ENCODE data around the gene IQGAP2. TPM values are rescaled to one million over a fixed set of nuclear protein-coding genes. Genes with fewer than 3 reads are reported as not detected.

The IQGAP2 gene
- total RNA-seq, 1 donor from 2014 or later = 4.0 TPM

- H3K36me3 ChIP-seq (ENCODE audit: control insufficient read depth, insufficient read depth, low read length) = no peaks in the 10 kb centered on the region
- DNase-seq (ENCODE audit: low read depth) = peak; percentile 87
- H3K4me3 ChIP-seq (ENCODE audit: low read depth, low read length) = no peak overlapping the region
- H3K27me3 ChIP-seq (ENCODE audit: control insufficient read depth, insufficient read depth, low read length) = no peaks in the 10 kb centered on the region
- TF ChIP-seq, protein P1, sequence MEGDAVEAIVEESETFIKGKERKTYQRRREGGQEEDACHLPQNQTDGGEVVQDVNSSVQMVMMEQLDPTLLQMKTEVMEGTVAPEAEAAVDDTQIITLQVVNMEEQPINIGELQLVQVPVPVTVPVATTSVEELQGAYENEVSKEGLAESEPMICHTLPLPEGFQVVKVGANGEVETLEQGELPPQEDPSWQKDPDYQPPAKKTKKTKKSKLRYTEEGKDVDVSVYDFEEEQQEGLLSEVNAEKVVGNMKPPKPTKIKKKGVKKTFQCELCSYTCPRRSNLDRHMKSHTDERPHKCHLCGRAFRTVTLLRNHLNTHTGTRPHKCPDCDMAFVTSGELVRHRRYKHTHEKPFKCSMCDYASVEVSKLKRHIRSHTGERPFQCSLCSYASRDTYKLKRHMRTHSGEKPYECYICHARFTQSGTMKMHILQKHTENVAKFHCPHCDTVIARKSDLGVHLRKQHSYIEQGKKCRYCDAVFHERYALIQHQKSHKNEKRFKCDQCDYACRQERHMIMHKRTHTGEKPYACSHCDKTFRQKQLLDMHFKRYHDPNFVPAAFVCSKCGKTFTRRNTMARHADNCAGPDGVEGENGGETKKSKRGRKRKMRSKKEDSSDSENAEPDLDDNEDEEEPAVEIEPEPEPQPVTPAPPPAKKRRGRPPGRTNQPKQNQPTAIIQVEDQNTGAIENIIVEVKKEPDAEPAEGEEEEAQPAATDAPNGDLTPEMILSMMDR (IDR thresholded peaks at IDR 0.05; ENCODE audit: insufficient read depth, low read length, poor library complexity, severe bottlenecking) = no peak
Measured at GRCh38 chr5:76372323-76373054, 30.6 kb upstream of the IQGAP2 start.

DNA sequence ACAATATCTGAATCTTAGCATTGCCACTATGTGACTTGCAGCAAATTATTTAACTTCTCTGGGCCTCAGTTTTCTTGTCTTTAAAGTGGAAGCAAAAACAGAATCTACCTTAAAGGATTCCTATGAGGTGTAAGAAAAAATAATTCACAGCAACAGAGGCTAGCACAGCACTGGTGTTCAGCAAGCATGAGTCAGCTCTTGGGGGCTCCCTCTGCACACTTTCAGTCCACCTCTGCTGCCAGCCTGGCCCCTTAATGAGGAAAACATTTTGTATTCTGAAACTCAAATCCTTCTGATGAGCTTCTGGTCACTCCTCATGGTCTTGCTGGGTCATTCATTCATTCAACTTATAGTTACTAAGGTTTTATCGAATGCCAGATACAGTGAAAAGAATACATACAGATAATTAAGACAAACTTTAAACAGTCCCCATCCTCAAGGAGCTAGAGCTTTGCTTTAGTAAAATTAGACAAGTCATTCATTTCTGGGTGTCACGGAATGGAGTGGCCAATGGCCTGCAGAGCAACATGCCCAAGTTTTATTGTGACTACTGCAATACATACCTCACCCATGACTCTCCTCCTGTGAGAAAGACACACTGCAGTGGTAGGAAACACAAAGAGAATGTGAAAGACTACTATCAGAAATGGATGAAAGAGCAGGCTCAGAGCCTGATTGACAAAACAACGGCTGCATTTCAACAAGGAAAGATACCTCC lies 26.8 kb upstream of the IQGAP2 start:
- DNase-seq (ENCODE audit: low read depth) = no peak
- TF ChIP-seq, protein P1 (IDR thresholded peaks at IDR 0.05; ENCODE audit: insufficient read depth, low read length, poor library complexity, severe bottlenecking) = no peak
- Histone ChIP-seq H3K4me3 (ENCODE audit: low read depth, low read length) (no peak overlapping the region), H3K27me3 (ENCODE audit: control insufficient read depth, insufficient read depth, low read length) (no peaks in the 10 kb centered on the region), H3K36me3 (ENCODE audit: control insufficient read depth, insufficient read depth, low read length) (no peaks in the 10 kb centered on the region)

DNA sequence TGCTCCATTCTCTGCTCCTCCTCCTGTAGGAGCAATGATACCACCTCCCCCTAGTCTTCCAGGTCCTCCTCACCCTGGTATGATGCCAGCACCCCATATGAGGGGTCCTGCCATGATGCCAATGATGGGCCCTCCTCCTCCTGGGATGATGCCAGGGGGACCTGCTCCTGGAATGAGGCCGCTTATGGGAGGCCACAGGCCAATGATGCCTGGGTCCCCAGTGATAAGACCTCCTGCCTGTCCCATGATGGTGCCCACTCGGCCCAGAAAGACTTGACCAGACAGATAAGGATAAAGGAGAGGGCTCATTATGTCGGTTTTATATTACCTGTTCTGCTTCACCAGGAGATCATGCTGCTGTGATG lies 26.2 kb upstream of the IQGAP2 start:
- no peak for DNase-seq (ENCODE audit: low read depth)
- H3K27me3 ChIP-seq (ENCODE audit: control insufficient read depth, insufficient read depth, low read length) = no peaks in the 10 kb centered on the region
- TF ChIP-seq, protein P1 (IDR thresholded peaks at IDR 0.05; ENCODE audit: insufficient read depth, low read length, poor library complexity, severe bottlenecking) = no peak
- H3K36me3 ChIP-seq (ENCODE audit: control insufficient read depth, insufficient read depth, low read length) = no peaks in the 10 kb centered on the region
- no peak overlapping the region for H3K4me3 ChIP-seq (ENCODE audit: low read depth, low read length)

DNA sequence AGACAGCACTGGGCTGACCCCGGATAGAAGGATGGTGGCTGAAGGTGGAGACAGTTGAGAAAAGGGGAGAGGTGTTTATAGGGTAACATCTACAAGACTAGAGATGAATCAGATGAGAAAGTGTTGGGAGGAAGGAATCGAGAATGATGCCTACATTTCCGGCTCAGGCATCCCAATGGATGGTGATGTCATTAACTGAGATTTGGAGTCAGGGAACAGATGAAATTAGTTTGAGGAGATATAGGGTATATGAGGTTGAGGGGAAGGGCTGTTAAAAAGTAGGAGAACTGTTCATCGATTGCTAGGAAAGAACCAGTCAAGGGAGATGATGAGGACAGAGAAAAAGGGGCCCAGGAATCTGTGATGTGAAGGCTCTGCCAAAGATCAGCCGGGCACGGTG lies 24.7 kb upstream of the IQGAP2 start:
- TF ChIP-seq, protein P1 (IDR thresholded peaks at IDR 0.05; ENCODE audit: insufficient read depth, low read length, poor library complexity, severe bottlenecking) = no peak
- H3K4me3 ChIP-seq (ENCODE audit: low read depth, low read length) = no peak overlapping the region
- H3K36me3 ChIP-seq (ENCODE audit: control insufficient read depth, insufficient read depth, low read length) = no peaks in the 10 kb centered on the region
- DNase-seq (ENCODE audit: low read depth) = no peak
- no peaks in the 10 kb centered on the region for H3K27me3 ChIP-seq (ENCODE audit: control insufficient read depth, insufficient read depth, low read length)

DNA sequence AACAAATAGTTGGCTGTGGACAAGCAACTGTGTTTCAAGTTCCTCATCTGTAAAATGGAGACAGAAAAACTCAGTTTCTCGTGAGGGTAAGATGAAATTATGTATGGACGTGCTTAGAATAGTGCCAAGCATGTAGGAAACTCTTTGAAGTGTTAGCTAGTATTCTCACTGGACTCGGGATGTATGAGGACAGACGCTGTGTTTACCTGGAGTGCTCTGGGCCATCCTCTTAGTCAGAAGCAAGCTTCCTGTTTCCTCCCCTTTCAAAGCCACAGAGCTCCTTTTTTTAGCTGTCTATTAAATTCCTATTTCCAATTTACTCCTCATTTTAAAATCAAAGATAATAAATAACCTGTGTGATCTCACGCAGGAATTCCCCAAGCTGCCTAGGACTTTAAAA lies 23.8 kb upstream of the IQGAP2 start:
- Histone ChIP-seq H3K27me3 (ENCODE audit: control insufficient read depth, insufficient read depth, low read length) (no peaks in the 10 kb centered on the region), H3K4me3 (ENCODE audit: low read depth, low read length) (no peak overlapping the region), H3K36me3 (ENCODE audit: control insufficient read depth, insufficient read depth, low read length) (no peaks in the 10 kb centered on the region)
- DNase-seq (ENCODE audit: low read depth) = no peak
- TF ChIP-seq, protein P1 (IDR thresholded peaks at IDR 0.05; ENCODE audit: insufficient read depth, low read length, poor library complexity, severe bottlenecking) = no peak

All from kidney epithelial cell (primary cell).